GM21576 (cell line): ENCODE results near the gene UPK3A.

ENCODE experiments used
- ATAC-seq: cut with Tn5 transposase; IDR thresholded peaks from one replicate; pipeline ENCODE4 v1.9.1; 2021; ENCODE audit warnings: mild to moderate bottlenecking, moderate library complexity; ENCODE audit not compliant: unreplicated experiment

The UPK3A gene

GRCh38 chr22:45284705-45285262, at the start of gene UPK3A:
Gene UPK3A, plus strand, starts transcription at chr22:45284949. Its CDS starts 65 bp downstream, at chr22:45285014.
- ATAC-seq: no peak

- peak; percentile 78 for ATAC-seq
Observed at GRCh38 chr22:45235101-45235777, 49.5 kb upstream of the UPK3A start.

- peak; percentile 13 for ATAC-seq
Observed at GRCh38 chr22:45235851-45236342, 48.9 kb upstream of the UPK3A start.

GRCh38 chr22:45237065-45237990, 47.4 kb upstream of the UPK3A start:
- ATAC-seq: no peak

- no peak for ATAC-seq
Observed at GRCh38 chr22:45238076-45238956, 46.4 kb upstream of the UPK3A start.

- no peak for ATAC-seq
Observed at GRCh38 chr22:45238957-45239680, 45.6 kb upstream of the UPK3A start.

GRCh38 chr22:45239681-45240051, 45.1 kb upstream of the UPK3A start:
- ATAC-seq: no peak

- ATAC-seq: no peak
Observed at GRCh38 chr22:45240104-45240809, 44.5 kb upstream of the UPK3A start.

GRCh38 chr22:45240810-45241631, 43.7 kb upstream of the UPK3A start, which contains the start of gene KIAA0930:
Gene KIAA0930, minus strand, starts transcription at chr22:45240894. Its CDS starts 191 bp downstream, at chr22:45240703.
- peak; percentile 37 for ATAC-seq

GRCh38 chr22:45242778-45243191, 42.0 kb upstream of the UPK3A start:
- no peak for ATAC-seq

GRCh38 chr22:45244916-45245315, 39.8 kb upstream of the UPK3A start:
- ATAC-seq: no peak

GRCh38 chr22:45246060-45246985, 38.4 kb upstream of the UPK3A start:
- no peak for ATAC-seq

- ATAC-seq: peak; percentile 66
Observed at GRCh38 chr22:45248832-45249561, 35.8 kb upstream of the UPK3A start.

- no peak for ATAC-seq
Observed at GRCh38 chr22:45251825-45252224, 32.9 kb upstream of the UPK3A start.

- ATAC-seq: no peak
Observed at GRCh38 chr22:45253039-45253641, 31.6 kb upstream of the UPK3A start.

- no peak for ATAC-seq
Observed at GRCh38 chr22:45254388-45254787, 30.4 kb upstream of the UPK3A start.
